Activated CD4-positive, alpha-beta T cell treated with anti-CD3 and anti-CD28 coated beads, Interleukin-2, amount 50 U/mL, for 4 hours (primary cell): ENCODE data around the gene ZNF493.
A peak's percentile ranks its signal among the peaks of the same experiment; 100 is the strongest.

Experiments
- DNase-seq, 2 experiments: peaks; one replicate each; pipeline ENCODE4 v3.0.0-alpha.2; 2020

ZNF493 gene

GRCh38 chr19:21463449-21464105 is 66.6 kb downstream of the ZNF493 start:
- peak in 1 of 2 experiments; percentile 6 for DNase-seq

DNA sequence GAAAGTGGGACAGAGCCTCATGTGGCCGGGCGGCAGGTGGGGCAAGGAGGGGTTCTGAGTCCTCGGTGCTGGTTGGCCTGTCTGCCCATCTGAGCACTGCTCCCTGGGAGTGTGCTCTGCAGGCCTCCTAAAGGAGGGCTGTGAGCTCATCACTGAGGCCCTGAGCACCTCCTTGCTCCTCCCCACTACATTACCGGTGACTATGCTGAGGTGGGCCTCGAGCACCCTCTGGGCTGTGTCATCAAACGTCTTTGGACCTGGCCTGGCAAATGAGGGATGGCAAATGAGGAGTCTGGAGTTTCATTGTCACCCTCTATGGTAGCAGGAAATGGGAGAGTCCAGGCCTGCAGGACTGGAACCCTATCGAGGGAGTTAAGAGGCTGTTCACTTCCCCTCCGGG is 69.7 kb downstream of the ZNF493 start:
- DNase-seq: no peak

GRCh38 chr19:21468791-21469190 is 71.9 kb downstream of the ZNF493 start:
- DNase-seq: no peak

DNA sequence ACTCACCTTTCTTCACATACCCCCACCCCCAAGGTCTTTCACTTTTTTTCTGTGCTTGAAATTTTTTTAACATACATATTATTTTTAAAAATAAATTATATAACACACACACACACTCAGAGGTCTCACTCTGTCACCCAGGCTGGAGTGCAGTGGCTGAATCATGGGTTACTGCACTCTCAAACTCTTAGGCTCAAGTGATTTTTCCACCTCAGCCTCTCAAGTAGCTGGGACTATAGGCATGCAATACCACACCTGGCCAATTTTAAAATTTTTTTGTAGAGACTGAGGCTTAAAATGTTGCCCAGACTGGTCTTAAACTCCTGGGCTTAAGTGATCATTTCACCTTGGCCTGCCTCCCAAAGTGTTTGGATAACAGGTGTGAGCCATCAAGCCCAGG is 75.6 kb downstream of the ZNF493 start:
- DNase-seq: no peak

- DNase-seq: peak; percentile 53 to 55
Measured at GRCh38 chr19:21474671-21475181, 77.8 kb downstream of the ZNF493 start.
